Natural killer cell (primary cell): Measurements from ENCODE around the gene CAPN11. TPM values are rescaled to one million over a fixed set of nuclear protein-coding genes. Genes with fewer than 3 reads are reported as not detected.
"Not testable (repeated sequence)": the region's sequence is repeated elsewhere in the genome, so short reads cannot be mapped to it uniquely, and the experiment has no call there.

Source experiments
- ATAC-seq, 3 donors: fragments of 150-1000 bp in 2 of 3; fragments of 200-7000 bp in 1 of 3; cut with Tn5 transposase; 1 replicate in 1 of 3; 2 replicates in 2 of 3; pipeline ENCODE4 v1.10.0; 2021; ENCODE audit warnings: mild to moderate bottlenecking in 2 of 3, moderate library complexity in 2 of 3
- DNase-seq, 2 donors: peaks; one replicate each; pipeline versions ENCODE4 v3.0.0 to v3.0.0-alpha.2; 2013 to 2021; ENCODE audit warnings: mixed read lengths in 1 of 2
- H3K27ac ChIP-seq: one replicate; pipeline ENCODE4 v1.5.1; 2013; ENCODE audit warnings: mild to moderate bottlenecking, low read length
- H3K27me3 ChIP-seq: one replicate; pipeline ENCODE4 v1.6.1; 2013; ENCODE audit warnings: low read length; ENCODE audit not compliant: control insufficient read depth, insufficient read depth
- H3K36me3 ChIP-seq: one replicate; pipeline ENCODE4 v1.6.1; 2013; ENCODE audit warnings: low read length; ENCODE audit not compliant: control insufficient read depth, insufficient read depth
- H3K4me1 ChIP-seq: one replicate; pipeline ENCODE4 v1.6.1; 2013; ENCODE audit warnings: low read length; ENCODE audit not compliant: control insufficient read depth, insufficient read depth
- H3K4me3 ChIP-seq: one replicate; pipeline ENCODE4 v1.5.1; 2013; ENCODE audit warnings: low read length
- H3K9me3 ChIP-seq: one replicate; pipeline ENCODE4 v1.6.1; 2013; ENCODE audit warnings: low read length; ENCODE audit not compliant: control insufficient read depth, insufficient read depth
- H3K27ac Mint-ChIP-seq, 2 donors: one replicate each; pipeline ENCODE4 v1.8.0; 2022; ENCODE audit warnings: mild to moderate bottlenecking in 2 of 2, mixed read lengths in 2 of 2, moderate library complexity in 1 of 2
- H3K27me3 Mint-ChIP-seq, 2 donors: one replicate each; pipeline ENCODE4 v1.8.0; 2022; ENCODE audit warnings: low read depth in 2 of 2, mixed read lengths in 2 of 2
- H3K36me3 Mint-ChIP-seq: one replicate; pipeline ENCODE4 v1.8.0; 2022; ENCODE audit warnings: mixed read lengths
- H3K4me1 Mint-ChIP-seq, 2 donors: one replicate each; pipeline ENCODE4 v1.8.0; 2022; ENCODE audit warnings: mixed read lengths in 2 of 2
- H3K4me3 Mint-ChIP-seq: one replicate; pipeline ENCODE4 v1.8.0; 2022; ENCODE audit warnings: mild to moderate bottlenecking, moderate library complexity, mixed read lengths
- H3K9me3 Mint-ChIP-seq, 2 donors: one replicate each; pipeline ENCODE4 v1.8.0; 2022; ENCODE audit warnings: mixed read lengths in 2 of 2
- WGBS: methylation state at CpG from one replicate; pipeline ENCODE4 v1.1.7; 2013; ENCODE audit warnings: missing lambda C conversion rate; ENCODE audit not compliant: insufficient coverage; 5-methylcytosine and 5-hydroxymethylcytosine counted together
- intact Hi-C: fragments of 100-400 bp; cut with micrococcal nuclease; formaldehyde crosslinking; loops from one replicate; pipeline ENCODE4 v1.14.2; 2022
- total RNA-seq, 4 donors: library from RNA; stranded (reverse); fragments of 120-200 nt in 1 of 4; gene quantifications; one replicate each; pipeline versions ENCODE4 v1.2.3 to v1.2.4, GENCODE V29; 2013 to 2022
- TF ChIP-seq, protein P1 (sequence below): fragments of 200-600 bp; IDR thresholded peaks from one replicate; pipeline ENCODE4 v1.8.0; 2022; ENCODE audit warnings: antibody characterized with exemption

The CAPN11 gene
- total RNA-seq, 3 donors from 2014 or later (not counting 1 experiment from before 2014, with no cell fraction given), result not detected

DNA sequence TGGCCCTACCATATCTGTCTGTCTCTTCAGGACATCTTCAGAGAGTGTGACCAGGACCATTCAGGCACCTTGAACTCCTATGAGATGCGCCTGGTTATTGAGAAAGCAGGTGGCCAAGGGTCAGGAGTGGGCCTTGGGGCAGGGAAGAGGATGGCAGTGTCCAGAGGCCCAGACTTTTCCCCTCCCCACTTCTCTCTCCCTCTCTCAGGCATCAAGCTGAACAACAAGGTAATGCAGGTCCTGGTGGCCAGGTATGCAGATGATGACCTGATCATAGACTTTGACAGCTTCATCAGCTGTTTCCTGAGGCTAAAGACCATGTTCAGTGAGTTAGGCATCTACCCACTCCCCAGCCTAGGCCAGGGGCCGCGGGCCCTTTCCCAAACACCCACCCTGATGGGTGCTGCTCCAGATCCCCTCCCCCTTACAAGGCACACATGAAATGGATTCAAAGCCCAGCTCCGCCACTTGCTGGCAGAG lies 24.3 kb downstream of the CAPN11 start:
- Mint-ChIP-seq H3K36me3 (no peaks in the 10 kb centered on the region), H3K27me3 (peaks cover 12% of the 10 kb centered on the region in 2 donors), H3K27ac (no peak overlapping the region), H3K4me3 (no peak overlapping the region), H3K9me3 (no peaks in the 10 kb centered on the region), H3K4me1 (peaks cover 0 to 2% of the 10 kb centered on the region in 2 donors)
- no peak overlapping the region for H3K27ac ChIP-seq
- TF ChIP-seq, protein P1, sequence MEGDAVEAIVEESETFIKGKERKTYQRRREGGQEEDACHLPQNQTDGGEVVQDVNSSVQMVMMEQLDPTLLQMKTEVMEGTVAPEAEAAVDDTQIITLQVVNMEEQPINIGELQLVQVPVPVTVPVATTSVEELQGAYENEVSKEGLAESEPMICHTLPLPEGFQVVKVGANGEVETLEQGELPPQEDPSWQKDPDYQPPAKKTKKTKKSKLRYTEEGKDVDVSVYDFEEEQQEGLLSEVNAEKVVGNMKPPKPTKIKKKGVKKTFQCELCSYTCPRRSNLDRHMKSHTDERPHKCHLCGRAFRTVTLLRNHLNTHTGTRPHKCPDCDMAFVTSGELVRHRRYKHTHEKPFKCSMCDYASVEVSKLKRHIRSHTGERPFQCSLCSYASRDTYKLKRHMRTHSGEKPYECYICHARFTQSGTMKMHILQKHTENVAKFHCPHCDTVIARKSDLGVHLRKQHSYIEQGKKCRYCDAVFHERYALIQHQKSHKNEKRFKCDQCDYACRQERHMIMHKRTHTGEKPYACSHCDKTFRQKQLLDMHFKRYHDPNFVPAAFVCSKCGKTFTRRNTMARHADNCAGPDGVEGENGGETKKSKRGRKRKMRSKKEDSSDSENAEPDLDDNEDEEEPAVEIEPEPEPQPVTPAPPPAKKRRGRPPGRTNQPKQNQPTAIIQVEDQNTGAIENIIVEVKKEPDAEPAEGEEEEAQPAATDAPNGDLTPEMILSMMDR, result no peak
- H3K4me1 ChIP-seq, result no peaks in the 10 kb centered on the region
- no peaks in the 10 kb centered on the region for H3K36me3 ChIP-seq
- H3K9me3 ChIP-seq, result no peaks in the 10 kb centered on the region
- intact Hi-C loops, result no loop called here
- 82% methylated on average over 3 of the region's 4 CpGs for WGBS
- ATAC-seq, result no peak
- H3K4me3 ChIP-seq, result no peak overlapping the region
- H3K27me3 ChIP-seq, result no peaks in the 10 kb centered on the region
- DNase-seq, result no peak

DNA sequence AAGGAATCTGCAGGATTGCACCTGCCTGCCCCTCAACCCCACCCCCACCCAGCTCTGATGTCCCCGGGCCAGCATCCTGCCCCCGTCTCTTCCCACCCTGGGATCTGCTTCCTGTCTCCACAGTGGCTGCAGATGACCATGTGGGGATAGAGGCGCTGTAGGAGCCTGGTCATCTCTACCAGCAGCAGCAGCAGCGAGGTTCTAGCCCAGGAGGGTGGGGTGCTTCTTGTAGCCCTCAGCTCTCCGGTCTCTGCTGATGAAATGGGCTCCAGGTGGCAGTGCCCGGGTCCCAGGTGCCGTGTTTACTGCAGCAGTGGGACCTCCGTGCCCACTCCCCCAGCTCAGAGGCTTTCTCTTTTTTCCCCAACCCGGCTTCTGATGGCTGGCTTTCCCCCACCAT lies 25.2 kb downstream of the CAPN11 start:
- TF ChIP-seq, protein P1, result no peak
- H3K4me1 Mint-ChIP-seq, result no peaks in the 10 kb centered on the region
- no peak for DNase-seq
- intact Hi-C loops, result no loop called here
- no peak overlapping the region for H3K4me3 ChIP-seq
- H3K36me3 Mint-ChIP-seq, result no peaks in the 10 kb centered on the region
- ATAC-seq, result no peak
- no peaks in the 10 kb centered on the region for H3K9me3 ChIP-seq
- WGBS, result 86% methylated on average over 7 of the region's 9 CpGs
- no peaks in the 10 kb centered on the region for H3K4me1 ChIP-seq
- no peaks in the 10 kb centered on the region for H3K36me3 ChIP-seq
- H3K4me3 Mint-ChIP-seq, result no peak overlapping the region
- H3K27ac ChIP-seq, result no peak overlapping the region
- no peaks in the 10 kb centered on the region for H3K9me3 Mint-ChIP-seq
- H3K27me3 Mint-ChIP-seq, result peaks cover 12% of the 10 kb centered on the region in 2 donors
- no peak overlapping the region for H3K27ac Mint-ChIP-seq
- H3K27me3 ChIP-seq, result no peaks in the 10 kb centered on the region

DNA sequence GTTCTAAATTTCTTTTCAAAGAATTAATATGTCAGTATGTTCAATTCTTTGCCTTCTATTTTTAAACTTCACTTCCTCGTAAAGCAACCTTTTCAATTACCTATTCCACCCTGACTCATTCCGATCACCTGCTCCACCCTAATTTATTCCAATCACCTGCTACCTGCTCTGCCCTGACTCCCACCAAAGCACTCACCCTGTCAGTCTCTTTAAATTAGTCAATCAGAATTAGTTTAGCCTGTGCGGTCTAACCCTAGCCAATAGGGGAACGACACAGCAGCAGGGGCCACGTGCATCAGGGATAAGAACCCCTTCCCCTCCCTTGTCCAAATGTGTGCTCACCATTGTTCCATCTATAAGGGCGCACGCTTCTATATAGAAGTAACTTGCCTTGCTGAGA lies 26.7 kb downstream of the CAPN11 start:
- H3K9me3 Mint-ChIP-seq, H3K4me1 ChIP-seq, DNase-seq, H3K36me3 ChIP-seq, H3K27me3 ChIP-seq, intact Hi-C loops, ATAC-seq, H3K4me1 Mint-ChIP-seq, H3K9me3 ChIP-seq, H3K36me3 Mint-ChIP-seq, H3K4me3 Mint-ChIP-seq, H3K4me3 ChIP-seq, H3K27ac Mint-ChIP-seq, H3K27ac ChIP-seq: not testable (repeated sequence)
- peaks cover 12 to 15% of the 10 kb centered on the region in 2 donors for H3K27me3 Mint-ChIP-seq
- WGBS, result 81% methylated on average over 6 of the region's 7 CpGs

DNA sequence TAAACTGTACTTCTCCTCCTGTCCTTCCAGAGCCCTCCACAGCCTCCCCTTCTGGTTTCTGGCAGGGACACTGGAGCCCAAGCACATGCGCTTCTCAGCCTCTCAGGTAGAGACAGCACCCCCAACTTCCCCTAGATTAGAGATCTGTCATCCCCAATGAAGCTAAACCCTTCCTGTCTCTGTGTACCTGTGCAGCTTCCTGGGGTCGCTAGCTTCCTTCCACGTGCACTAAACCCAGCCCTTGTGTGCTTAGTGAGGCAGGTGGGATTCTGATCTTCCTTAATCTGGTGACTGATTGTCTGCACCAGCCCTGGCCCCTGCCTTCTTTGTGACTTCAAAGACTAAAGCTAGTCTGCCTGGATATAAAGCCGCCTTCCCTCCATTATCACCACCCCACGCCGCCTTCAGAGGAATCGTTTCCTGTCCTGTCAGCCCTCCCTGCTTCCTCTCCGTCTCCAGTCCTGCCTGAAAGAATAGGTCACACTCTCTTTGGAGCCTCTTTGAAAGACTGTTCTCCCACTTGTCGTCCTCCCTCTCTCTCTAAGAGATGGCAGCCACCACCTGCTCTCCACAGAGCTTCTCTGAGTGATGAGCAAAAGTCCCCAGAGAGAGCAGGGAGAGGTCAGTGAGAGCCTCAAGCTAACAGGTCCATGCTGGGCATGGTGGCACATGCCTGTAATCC lies 27.5 kb downstream of the CAPN11 start:
- no peaks in the 10 kb centered on the region for H3K36me3 Mint-ChIP-seq
- ATAC-seq (no peak), DNase-seq (peak in 1 of 2 donors; percentile 36)
- no peak overlapping the region for H3K27ac ChIP-seq
- no peaks in the 10 kb centered on the region for H3K9me3 Mint-ChIP-seq
- intact Hi-C loops, result no loop called here
- H3K27ac Mint-ChIP-seq, result no peak overlapping the region
- TF ChIP-seq, protein P1, result no peak
- H3K27me3 ChIP-seq, result no peaks in the 10 kb centered on the region
- no peaks in the 10 kb centered on the region for H3K4me1 ChIP-seq
- no peaks in the 10 kb centered on the region for H3K9me3 ChIP-seq
- no peaks in the 10 kb centered on the region for H3K36me3 ChIP-seq
- no peak overlapping the region for H3K4me3 ChIP-seq
- H3K4me1 Mint-ChIP-seq, result no peaks in the 10 kb centered on the region
- 41% methylated on average over 9 of the region's 9 CpGs for WGBS
- no peak overlapping the region for H3K4me3 Mint-ChIP-seq
- H3K27me3 Mint-ChIP-seq, result peaks cover 12 to 15% of the 10 kb centered on the region in 2 donors
